ENCODE data around the gene CISD1. TPM values are rescaled to one million over a fixed set of nuclear protein-coding genes. Genes with fewer than 3 reads are reported as not detected.

The CISD1 gene
- total RNA-seq, 1 donor from 2014 or later: 22.6 TPM

GRCh38 chr10:58262766-58263165 lies 6.2 kb upstream of the CISD1 start:
- Mint-ChIP-seq H3K36me3 (ENCODE audit: low read depth) (peaks cover 1% of the 10 kb centered on the region), H3K9me3 (ENCODE audit: low read depth) (no peaks in the 10 kb centered on the region), H3K4me1 (ENCODE audit: low read depth) (peaks cover 35% of the 10 kb centered on the region), H3K4me3 (ENCODE audit: unreplicated experiment) (no peak overlapping the region), H3K27me3 (ENCODE audit: low read depth) (no peaks in the 10 kb centered on the region), H3K27ac (ENCODE audit: unreplicated experiment) (no peak overlapping the region)
- no peak for DNase-seq (ENCODE audit: low spot score)
- no peak for TF ChIP-seq CTCF (IDR thresholded peaks at IDR 0.05)

- no peak overlapping the region for H3K27ac Mint-ChIP-seq (ENCODE audit: unreplicated experiment)
- H3K27me3 Mint-ChIP-seq (ENCODE audit: low read depth): no peaks in the 10 kb centered on the region
- H3K4me3 Mint-ChIP-seq (ENCODE audit: unreplicated experiment): peak overlapping the region; percentile 28
- no peaks in the 10 kb centered on the region for H3K36me3 Mint-ChIP-seq (ENCODE audit: low read depth)
- no peak for DNase-seq (ENCODE audit: low spot score)
- TF ChIP-seq CTCF (IDR thresholded peaks at IDR 0.05): no peak
- no peaks in the 10 kb centered on the region for H3K9me3 Mint-ChIP-seq (ENCODE audit: low read depth)
- peaks cover 29% of the 10 kb centered on the region for H3K4me1 Mint-ChIP-seq (ENCODE audit: low read depth)
Observed at GRCh38 chr10:58264780-58265179, 4.2 kb upstream of the CISD1 start.

- H3K27ac Mint-ChIP-seq (ENCODE audit: unreplicated experiment): peak overlapping the region; percentile 98
- no peaks in the 10 kb centered on the region for H3K27me3 Mint-ChIP-seq (ENCODE audit: low read depth)
- no peak for TF ChIP-seq CTCF (IDR thresholded peaks at IDR 0.05)
- DNase-seq (ENCODE audit: low spot score): no peak
- no peaks in the 10 kb centered on the region for H3K36me3 Mint-ChIP-seq (ENCODE audit: low read depth)
- no peaks in the 10 kb centered on the region for H3K9me3 Mint-ChIP-seq (ENCODE audit: low read depth)
- peak overlapping the region; percentile 28 for H3K4me3 Mint-ChIP-seq (ENCODE audit: unreplicated experiment)
- H3K4me1 Mint-ChIP-seq (ENCODE audit: low read depth): peaks cover 33% of the 10 kb centered on the region
Observed at GRCh38 chr10:58265249-58265648, 3.7 kb upstream of the CISD1 start.

- no peaks in the 10 kb centered on the region for H3K27me3 Mint-ChIP-seq (ENCODE audit: low read depth)
- no peak for DNase-seq (ENCODE audit: low spot score)
- H3K4me3 Mint-ChIP-seq (ENCODE audit: unreplicated experiment): peak overlapping the region; percentile 89
- no peaks in the 10 kb centered on the region for H3K9me3 Mint-ChIP-seq (ENCODE audit: low read depth)
- H3K4me1 Mint-ChIP-seq (ENCODE audit: low read depth): peaks cover 38% of the 10 kb centered on the region
- peak overlapping the region; percentile 98 for H3K27ac Mint-ChIP-seq (ENCODE audit: unreplicated experiment)
- H3K36me3 Mint-ChIP-seq (ENCODE audit: low read depth): no peaks in the 10 kb centered on the region
- TF ChIP-seq CTCF (IDR thresholded peaks at IDR 0.05): no peak
Observed at GRCh38 chr10:58266003-58266825, 2.7 kb upstream of the CISD1 start.

GRCh38 chr10:58266826-58267712 lies 1.9 kb upstream of the CISD1 start:
- H3K4me3 Mint-ChIP-seq (ENCODE audit: unreplicated experiment): peak overlapping the region; percentile 89
- H3K27me3 Mint-ChIP-seq (ENCODE audit: low read depth): no peaks in the 10 kb centered on the region
- H3K9me3 Mint-ChIP-seq (ENCODE audit: low read depth): no peaks in the 10 kb centered on the region
- no peak for TF ChIP-seq CTCF (IDR thresholded peaks at IDR 0.05)
- no peak for DNase-seq (ENCODE audit: low spot score)
- peaks cover 38% of the 10 kb centered on the region for H3K4me1 Mint-ChIP-seq (ENCODE audit: low read depth)
- peak overlapping the region; percentile 98 for H3K27ac Mint-ChIP-seq (ENCODE audit: unreplicated experiment)
- H3K36me3 Mint-ChIP-seq (ENCODE audit: low read depth): no peaks in the 10 kb centered on the region

All from chondrocyte (in vitro differentiated cells).